ENCODE results near the gene SEMA3E.

The SEMA3E gene

GRCh38 chr7:83337050-83337449 lies 311.9 kb downstream of the SEMA3E start:
- DNase-seq = no peak

GRCh38 chr7:83326223-83326622 lies 322.7 kb downstream of the SEMA3E start:
- no peak for DNase-seq

- DNase-seq = no peak
Observed at GRCh38 chr7:83325083-83325482, 323.9 kb downstream of the SEMA3E start.

GRCh38 chr7:83324596-83324995 lies 324.3 kb downstream of the SEMA3E start:
- no peak for DNase-seq

GRCh38 chr7:83321011-83321410 lies 327.9 kb downstream of the SEMA3E start:
- no peak for DNase-seq

- DNase-seq = no peak
Observed at GRCh38 chr7:83313931-83314330, 335.0 kb downstream of the SEMA3E start.
